Upper lobe of left lung (tissue), 6 donors: Measurements from ENCODE around the gene CTDNEP1. TPM values are rescaled to one million over a fixed set of nuclear protein-coding genes. Genes with fewer than 3 reads are reported as not detected.
A peak's percentile ranks its signal among the peaks of the same experiment; 100 is the strongest.

Experiments
- ATAC-seq, 2 donors: fragments of 200-7000 bp; cut with Tn5 transposase; one replicate each; pipeline ENCODE4 v1.9.1; 2022; ENCODE audit warnings: mild to moderate bottlenecking in 2 of 2, moderate library complexity in 2 of 2; ENCODE audit not compliant: low FRiP score in 2 of 2
- DNase-seq, 2 donors: peaks; one replicate each; pipeline ENCODE4 v3.0.0-alpha.2; 2019 to 2020
- H3K27ac ChIP-seq, 4 donors: fragments of 200-600 bp; sonication (generic); one replicate each; pipeline ENCODE4 v1.5.1; 2016 to 2019
- H3K27me3 ChIP-seq, 4 donors: fragments of 200-600 bp; sonication (generic); one replicate each; pipeline ENCODE4 v1.5.1; 2017 to 2019
- H3K36me3 ChIP-seq, 4 donors: fragments of 200-600 bp; sonication (generic); one replicate each; pipeline ENCODE4 v1.5.1; 2016 to 2019
- H3K4me1 ChIP-seq, 4 donors: fragments of 200-600 bp; sonication (generic); one replicate each; pipeline ENCODE4 v1.5.1; 2018 to 2019
- H3K4me3 ChIP-seq, 4 donors: fragments of 200-600 bp; sonication (generic); one replicate each; pipeline ENCODE4 v1.5.1; 2017 to 2019; ENCODE audit warnings: mild to moderate bottlenecking in 2 of 4, moderate library complexity in 1 of 4
- H3K9me3 ChIP-seq, 4 donors: fragments of 200-600 bp; sonication (generic); one replicate each; pipeline ENCODE4 v1.5.1; 2018 to 2019
- CTCF ChIP-seq, 6 experiments: fragments of 450-650 bp in 4 of 6; fragments of 200-600 bp in 2 of 6; sonication (generic) in 2 of 6; IDR thresholded peaks; one replicate each; pipeline ENCODE4 v1.5.1; 2016 to 2019; ENCODE audit warnings: antibody characterized with exemption in 6 of 6
- EP300 ChIP-seq, 4 donors: sonication (generic); formaldehyde crosslinking; IDR thresholded peaks; one replicate each; pipeline ENCODE4 v1.5.1; 2017; ENCODE audit warnings: antibody characterized with exemption in 4 of 4, control low read depth in 2 of 4
- POLR2A ChIP-seq, 4 donors: fragments of 450-650 bp; IDR thresholded peaks; one replicate each; pipeline ENCODE4 v1.5.1; 2016 to 2017; ENCODE audit warnings: antibody characterized with exemption in 4 of 4, mild to moderate bottlenecking in 2 of 4
- POLR2AphosphoS5 ChIP-seq, 2 donors: sonication (generic); formaldehyde crosslinking; IDR thresholded peaks; one replicate each; pipeline ENCODE4 v1.5.1; 2017; ENCODE audit warnings: antibody characterized with exemption in 2 of 2
- WGBS, 2 donors: methylation state at CpG; one replicate each; pipeline ENCODE4 v1.1.5; 2017 to 2018; 5-methylcytosine and 5-hydroxymethylcytosine counted together
- total RNA-seq, 6 donors: library from RNA; depleted of rRNA in 4 of 6; stranded (reverse); fragments of >200 nt in 4 of 6; gene quantifications; one replicate each; pipeline versions ENCODE4 v1.1.0 to v1.2.1, GENCODE V29; 2016 to 2021
- donor health status: DM: no; HTN: no; CAD: no; lungs with moderate emphysema.
- donor health status: DM: no; HTN: yes; CAD: no; lungs with severe emphysema.

The CTDNEP1 gene
- total RNA-seq, 6 donors from 2014 or later = 62.9 to 139 (median 75.0) TPM

GRCh38 chr17:7234083-7234951 lies 17.2 kb downstream of the CTDNEP1 start, which contains the start of gene DVL2:
Gene DVL2 (minus strand): TSS chr17:7234517. CDS start chr17:7234262, 255 bp downstream.
- Histone ChIP-seq H3K27me3 (no peaks in the 10 kb centered on the region), H3K36me3 (peaks cover 6 to 29% (median 26%) of the 10 kb centered on the region in 4 donors), H3K4me1 (peaks cover 18 to 58% (median 37%) of the 10 kb centered on the region in 4 donors), H3K27ac (peak within 1 kb of the TSS; percentile 75 to 92 (median 84)), H3K4me3 (peak within 1 kb of the TSS; percentile 60 to 94 (median 82)), H3K9me3 (no peaks in the 10 kb centered on the region)
- TF ChIP-seq POLR2AphosphoS5 (IDR thresholded peaks at IDR 0.05) (peak; percentile 90 to 92), CTCF (IDR thresholded peaks at IDR 0.05) (peak in 3 of 6 experiments; percentile 24 to 51 (median 35)), POLR2A (IDR thresholded peaks at IDR 0.05) (peak in 3 of 4 donors; percentile 59 to 89 (median 78)), EP300 (IDR thresholded peaks at IDR 0.05) (peak in 1 of 4 donors; percentile 75)
- WGBS, 2 donors = 0 to 2% methylated on average over 11 to 40 of the region's 72 CpGs
- DNase-seq (peak; percentile 96 to 97), ATAC-seq (peak; percentile 54 to 80)

GRCh38 chr17:7233701-7234082 lies 17.8 kb downstream of the CTDNEP1 start:
- Histone ChIP-seq H3K4me3 (peak overlapping the region; percentile 60 to 94 (median 82)), H3K36me3 (peaks cover 9 to 35% (median 29%) of the 10 kb centered on the region in 4 donors), H3K4me1 (peaks cover 18 to 58% (median 37%) of the 10 kb centered on the region in 4 donors), H3K27ac (peak overlapping the region; percentile 75 to 92 (median 84)), H3K27me3 (no peaks in the 10 kb centered on the region), H3K9me3 (no peaks in the 10 kb centered on the region)
- ATAC-seq (no peak), DNase-seq (peak in 1 of 2 donors; percentile 33)
- TF ChIP-seq POLR2A (IDR thresholded peaks at IDR 0.05) (no peak), POLR2AphosphoS5 (IDR thresholded peaks at IDR 0.05) (no peak), EP300 (IDR thresholded peaks at IDR 0.05) (no peak), CTCF (IDR thresholded peaks at IDR 0.05) (no peak)
- WGBS, 2 donors = 0 to 2% methylated on average over 5 to 9 of the region's 9 CpGs

GRCh38 chr17:7232114-7232513 lies 19.4 kb downstream of the CTDNEP1 start:
- no peak for DNase-seq
- no peaks in the 10 kb centered on the region for H3K27me3 ChIP-seq
- no peaks in the 10 kb centered on the region for H3K9me3 ChIP-seq
- no peak for TF ChIP-seq POLR2A (IDR thresholded peaks at IDR 0.05)
- TF ChIP-seq CTCF (IDR thresholded peaks at IDR 0.05) = no peak
- TF ChIP-seq POLR2AphosphoS5 (IDR thresholded peaks at IDR 0.05) = no peak
- no peak for TF ChIP-seq EP300 (IDR thresholded peaks at IDR 0.05)
- H3K4me1 ChIP-seq = peaks cover 18 to 53% (median 30%) of the 10 kb centered on the region in 4 donors
- ATAC-seq = no peak
- H3K27ac ChIP-seq = no peak overlapping the region
- H3K36me3 ChIP-seq = peaks cover 9 to 51% (median 39%) of the 10 kb centered on the region in 4 donors
- 82 to 89% methylated on average over 5 of the region's 5 CpGs for WGBS, 2 donors
- H3K4me3 ChIP-seq = peak overlapping the region in 1 of 4 donors; percentile 91

- ATAC-seq (no peak), DNase-seq (peak in 1 of 2 donors; percentile 65)
- Histone ChIP-seq H3K36me3 (peaks cover 12 to 61% (median 50%) of the 10 kb centered on the region in 4 donors), H3K9me3 (no peaks in the 10 kb centered on the region), H3K27ac (no peak overlapping the region), H3K4me3 (no peak overlapping the region), H3K27me3 (no peaks in the 10 kb centered on the region), H3K4me1 (peaks cover 14 to 34% (median 20%) of the 10 kb centered on the region in 4 donors)
- TF ChIP-seq CTCF (IDR thresholded peaks at IDR 0.05) (no peak), POLR2AphosphoS5 (IDR thresholded peaks at IDR 0.05) (no peak), EP300 (IDR thresholded peaks at IDR 0.05) (no peak), POLR2A (IDR thresholded peaks at IDR 0.05) (no peak)
- WGBS, 2 donors = 96 to 97% methylated on average over 19 of the region's 19 CpGs
Measured at GRCh38 chr17:7229504-7229903, 22.0 kb downstream of the CTDNEP1 start.
